Uterus (tissue), 4 donors: Measurements from ENCODE around the gene ABCG2. TPM values are rescaled to one million over a fixed set of nuclear protein-coding genes. Genes with fewer than 3 reads are reported as not detected.

ENCODE experiments used
- DNase-seq, 2 donors: peaks; one replicate each; pipeline ENCODE4 v3.0.0-alpha.2; 2019 to 2020
- H3K27ac ChIP-seq, 2 donors: fragments of 200-600 bp; sonication (generic); 1 replicate in 1 of 2; 2 replicates in 1 of 2; pipeline ENCODE4 v1.5.1; 2016 to 2018
- H3K27me3 ChIP-seq, 2 donors: fragments of 200-600 bp; sonication (generic); one replicate each; pipeline ENCODE4 v1.5.1; 2018 to 2019; ENCODE audit warnings: control low read depth in 1 of 2
- H3K36me3 ChIP-seq, 2 donors: fragments of 200-600 bp; sonication (generic); one replicate each; pipeline ENCODE4 v1.5.1; 2019; ENCODE audit warnings: control low read depth in 1 of 2
- H3K4me1 ChIP-seq, 2 donors: fragments of 200-600 bp; sonication (generic); one replicate each; pipeline ENCODE4 v1.5.1; 2018 to 2019; ENCODE audit warnings: control low read depth in 1 of 2
- H3K4me3 ChIP-seq, 2 donors: fragments of 200-600 bp; sonication (generic); 1 replicate in 1 of 2; 2 replicates in 1 of 2; pipeline ENCODE4 v1.5.1; 2018 to 2019; ENCODE audit warnings: mild to moderate bottlenecking in 1 of 2
- H3K9me3 ChIP-seq, 2 donors: fragments of 200-600 bp; sonication (generic); one replicate each; pipeline ENCODE4 v1.5.1; 2019; ENCODE audit warnings: control low read depth in 1 of 2
- CTCF ChIP-seq, 4 experiments: fragments of 200-600 bp in 2 of 4; fragments of 450-650 bp in 2 of 4; sonication (generic) in 2 of 4; IDR thresholded peaks; one replicate each; pipeline ENCODE4 v1.5.1; 2016 to 2019; ENCODE audit warnings: antibody characterized with exemption in 4 of 4, mild to moderate bottlenecking in 2 of 4, moderate library complexity in 1 of 4
- POLR2A ChIP-seq, 2 donors: fragments of 450-650 bp; IDR thresholded peaks; one replicate each; pipeline ENCODE4 v1.6.1; 2016; ENCODE audit warnings: antibody characterized with exemption in 2 of 2, mild to moderate bottlenecking in 1 of 2, moderate library complexity in 1 of 2
- intact Hi-C: fragments of 100-400 bp; cut with DNase I; formaldehyde crosslinking; loops from one replicate; pipeline ENCODE4 v1.15.1; 2023; ENCODE audit warnings: low total_unique reads
- small RNA-seq: library from RNA; depleted of rRNA; stranded (forward); fragments of <200 nt; gene quantifications from one replicate; pipeline ENCODE3, GENCODE V24; 2016
- total RNA-seq, 4 donors: library from RNA; depleted of rRNA in 3 of 4; stranded (reverse); fragments of >200 nt in 3 of 4; gene quantifications; one replicate each; pipeline versions ENCODE4 v1.1.0 to v1.2.4, GENCODE V29; 2014 to 2023
- donor health status: DM: yes; HTN: yes; CAD: no.

Gene ABCG2
- total RNA-seq, 4 donors from 2014 or later, result 35.9 to 61.8 (median 50.0) TPM

GRCh38 chr4:88043001-88043400, 115.4 kb downstream of the ABCG2 start:
- Histone ChIP-seq H3K4me1 (no peaks in the 10 kb centered on the region), H3K27ac (peak overlapping the region; percentile 18 to 35), H3K9me3 (no peaks in the 10 kb centered on the region), H3K4me3 (no peak overlapping the region), H3K36me3 (no peaks in the 10 kb centered on the region), H3K27me3 (no peaks in the 10 kb centered on the region)
- intact Hi-C loops, result no loop called here
- DNase-seq, result no peak
- TF ChIP-seq POLR2A (IDR thresholded peaks at IDR 0.05), result no peak
- no peak for TF ChIP-seq CTCF (IDR thresholded peaks at IDR 0.05)

GRCh38 chr4:88041626-88042025, 116.8 kb downstream of the ABCG2 start:
- TF ChIP-seq POLR2A (IDR thresholded peaks at IDR 0.05) (no peak), CTCF (IDR thresholded peaks at IDR 0.05) (no peak)
- no peaks in the 10 kb centered on the region for H3K36me3 ChIP-seq
- no peak overlapping the region for H3K4me3 ChIP-seq
- no peak for DNase-seq
- H3K27ac ChIP-seq, result peak overlapping the region in 1 of 2 donors; percentile 29
- H3K4me1 ChIP-seq, result no peaks in the 10 kb centered on the region
- H3K9me3 ChIP-seq, result no peaks in the 10 kb centered on the region
- H3K27me3 ChIP-seq, result no peaks in the 10 kb centered on the region
- intact Hi-C loops, result no loop called here

GRCh38 chr4:88040707-88041106, 117.7 kb downstream of the ABCG2 start:
- no peaks in the 10 kb centered on the region for H3K9me3 ChIP-seq
- intact Hi-C loops, result no loop called here
- H3K27ac ChIP-seq, result no peak overlapping the region
- no peaks in the 10 kb centered on the region for H3K27me3 ChIP-seq
- no peak overlapping the region for H3K4me3 ChIP-seq
- no peaks in the 10 kb centered on the region for H3K36me3 ChIP-seq
- no peaks in the 10 kb centered on the region for H3K4me1 ChIP-seq
- TF ChIP-seq CTCF (IDR thresholded peaks at IDR 0.05) (no peak), POLR2A (IDR thresholded peaks at IDR 0.05) (no peak)
- DNase-seq, result no peak

Small RNA genes lying within 50 kb of the gene (small RNA-seq; reads per million reads assigned to genes)
- not detected for gene RNU6-818P
- not detected for gene RNU6ATAC31P

Other genes starting within 250 kb of the ABCG2 start
- gene SPP1, start 182.9 kb downstream of the ABCG2 start, total RNA-seq, result 10 to 100 TPM in 2 of 4 donors, not detected in 2; 10.1 to 98.6 TPM
- gene PKD2, start 151.0 kb downstream of the ABCG2 start, total RNA-seq, result 100 to 1,000 TPM; 129 to 190 (median 134) TPM
- 100 to 1,000 TPM in 1 of 4 donors, 10 to 100 TPM in 3; 64.7 to 159 (median 83.0) TPM for gene PPM1K, start 125.9 kb upstream of the ABCG2 start, total RNA-seq
- gene HERC6, start 220.2 kb upstream of the ABCG2 start, total RNA-seq, result 10 to 100 TPM in 2 of 4 donors, 1 to 10 TPM in 2; 3.5 to 27.6 (median 11.4) TPM